Common myeloid progenitor, CD34-positive (primary cell): Measurements from ENCODE around the gene CACNG8.

ENCODE experiments used
- CTCF ChIA-PET: fragments of 350-600 bp; sonication (Branson Sonifier 250); formaldehyde crosslinking; loops from one replicate; lab custom pipeline; 2021; ENCODE audit warnings: antibody characterized with exemption; lab: Charles Lee
- POLR2A ChIA-PET: fragments of 350-600 bp; sonication (Branson Sonifier 250); formaldehyde crosslinking; loops from one replicate; lab custom pipeline; 2021; ENCODE audit warnings: antibody characterized with exemption; lab: Charles Lee
- DNase-seq, 3 donors: peaks; one replicate each; pipeline versions ENCODE4 v3.0.0 to v3.0.0-alpha.2; 2013
- H3K27ac ChIP-seq, 2 experiments: 1 replicate in 1 of 2; 2 replicates in 1 of 2; pipeline ENCODE4 v1.7.0; 2013; ENCODE audit warnings: inconsistent platforms in 2 of 2, low read length in 2 of 2, mild to moderate bottlenecking in 2 of 2, low read depth in 1 of 2, moderate library complexity in 1 of 2; ENCODE audit not compliant: severe bottlenecking in 2 of 2, insufficient read depth in 1 of 2, poor library complexity in 1 of 2
- H3K27me3 ChIP-seq, 5 experiments: replicated peaks in 2 of 5; 1 replicate in 3 of 5; 2 replicates in 2 of 5; pipeline versions ENCODE4 v1.6.1 to v1.7.0; 2013; ENCODE audit warnings: low read length in 4 of 5, mild to moderate bottlenecking in 2 of 5, moderate library complexity in 2 of 5, inconsistent platforms in 1 of 5; ENCODE audit not compliant: insufficient read depth in 5 of 5, control insufficient read depth in 4 of 5
- H3K36me3 ChIP-seq, 4 experiments: 1 replicate in 2 of 4; 2 replicates in 2 of 4; pipeline versions ENCODE4 v1.6.1 to v1.7.0; 2013; ENCODE audit warnings: low read length in 3 of 4, control low read depth in 1 of 4, mild to moderate bottlenecking in 1 of 4; ENCODE audit not compliant: control insufficient read depth in 4 of 4, insufficient read depth in 4 of 4
- H3K4me1 ChIP-seq, 4 experiments: 1 replicate in 3 of 4; 2 replicates in 1 of 4; pipeline versions ENCODE4 v1.6.1 to v1.7.1; 2013; ENCODE audit warnings: low read length in 3 of 4, mild to moderate bottlenecking in 3 of 4, control low read depth in 1 of 4, inconsistent platforms in 1 of 4, moderate library complexity in 1 of 4; ENCODE audit not compliant: control insufficient read depth in 4 of 4, insufficient read depth in 4 of 4; ENCODE audit errors: control extremely low read depth in 1 of 4
- H3K4me3 ChIP-seq, 7 experiments: 1 replicate in 4 of 7; 2 replicates in 3 of 7; pipeline versions ENCODE4 v1.5.1 to v1.7.0; 2013; ENCODE audit warnings: mild to moderate bottlenecking in 7 of 7, low read length in 6 of 7, moderate library complexity in 6 of 7, inconsistent platforms in 2 of 7, low read depth in 2 of 7, control low read depth in 1 of 7; ENCODE audit not compliant: insufficient read depth in 4 of 7, control insufficient read depth in 1 of 7; ENCODE audit errors: extremely low read depth in 1 of 7
- H3K9me3 ChIP-seq, 5 experiments: 1 replicate in 4 of 5; 2 replicates in 1 of 5; pipeline versions ENCODE4 v1.6.1 to v1.7.1; 2013; ENCODE audit warnings: low read length in 4 of 5, mild to moderate bottlenecking in 2 of 5, inconsistent platforms in 1 of 5, low read depth in 1 of 5, moderate library complexity in 1 of 5; ENCODE audit not compliant: control insufficient read depth in 4 of 5, insufficient read depth in 2 of 5; ENCODE audit errors: control extremely low read depth in 1 of 5
- WGBS: methylation state at CpG from one replicate; pipeline ENCODE4 v1.1.5; 2013; ENCODE audit not compliant: insufficient coverage; 5-methylcytosine and 5-hydroxymethylcytosine counted together

Gene CACNG8

GRCh38 chr19:53977991-53978731 is 15.4 kb downstream of the CACNG8 start:
- peak overlapping the region in 5 of 7 experiments; percentile 11 to 77 (median 61) for H3K4me3 ChIP-seq
- H3K4me1 ChIP-seq, result peaks cover 0 to 30% (median 22%) of the 10 kb centered on the region in 4 experiments

GRCh38 chr19:53978975-53979801 is 16.5 kb downstream of the CACNG8 start:
- DNase-seq, result no peak
- ChIA-PET CTCF (no interaction called here), POLR2A (no interaction called here)
- Histone ChIP-seq H3K4me1 (peaks cover 0 to 31% (median 22%) of the 10 kb centered on the region in 4 experiments), H3K4me3 (peak overlapping the region in 4 of 7 experiments; percentile 32 to 64 (median 57)), H3K27ac (no peak overlapping the region), H3K27me3 (peaks cover 6 to 63% (median 30%) of the 10 kb centered on the region in 5 experiments), H3K9me3 (peaks cover 0 to 7% (median 4%) of the 10 kb centered on the region in 5 experiments), H3K36me3 (no peaks in the 10 kb centered on the region)
- 4% methylated on average over 19 of the region's 19 CpGs for WGBS

More at GRCh38 chr19:53977991-53978731, 15.4 kb downstream of the CACNG8 start:
- Histone ChIP-seq H3K9me3 (peaks cover 0 to 7% (median 4%) of the 10 kb centered on the region in 5 experiments), H3K27me3 (peaks cover 8 to 54% (median 24%) of the 10 kb centered on the region in 5 experiments), H3K27ac (no peak overlapping the region), H3K36me3 (no peaks in the 10 kb centered on the region)
- CTCF ChIA-PET, result no interaction called here
- POLR2A ChIA-PET, result no interaction called here
- peak; percentile 81 to 84 (median 82) for DNase-seq
- WGBS, result 7% methylated on average over 43 of the region's 54 CpGs

GRCh38 chr19:53980539-53981375 is 18.0 kb downstream of the CACNG8 start:
- H3K4me1 ChIP-seq, result peaks cover 0 to 31% (median 22%) of the 10 kb centered on the region in 4 experiments
- 55% methylated on average over 20 of the region's 20 CpGs for WGBS
- peaks cover 5 to 61% (median 35%) of the 10 kb centered on the region in 5 experiments for H3K27me3 ChIP-seq
- peak overlapping the region in 4 of 7 experiments; percentile 32 to 64 (median 57) for H3K4me3 ChIP-seq
- ChIA-PET CTCF (interaction anchor here (1.1 to 1.6 kb wide), 2 partner anchors 44 to 172 kb away, joined by 3 to 5 read pairs; no protein-coding TSS in a partner anchor), POLR2A (no interaction called here)
- DNase-seq, result peak in 1 of 3 donors; percentile 15
- H3K36me3 ChIP-seq, result no peaks in the 10 kb centered on the region
- H3K9me3 ChIP-seq, result peaks cover 0 to 7% (median 4%) of the 10 kb centered on the region in 5 experiments
- H3K27ac ChIP-seq, result no peak overlapping the region

- WGBS, result 93% methylated on average over 9 of the region's 13 CpGs
- peaks cover 0 to 7% (median 4%) of the 10 kb centered on the region in 5 experiments for H3K9me3 ChIP-seq
- peaks cover 5 to 61% (median 35%) of the 10 kb centered on the region in 5 experiments for H3K27me3 ChIP-seq
- CTCF ChIA-PET, result interaction anchor here (1.6 kb wide), 1 partner anchor 44 kb away, joined by 5 read pairs; no protein-coding TSS in a partner anchor
- POLR2A ChIA-PET, result no interaction called here
- no peak overlapping the region for H3K27ac ChIP-seq
- peaks cover 0 to 31% (median 22%) of the 10 kb centered on the region in 4 experiments for H3K4me1 ChIP-seq
- H3K4me3 ChIP-seq, result no peak overlapping the region
- H3K36me3 ChIP-seq, result no peaks in the 10 kb centered on the region
- DNase-seq, result no peak
Measured at GRCh38 chr19:53981376-53981951, 18.7 kb downstream of the CACNG8 start.

- 7% methylated on average over 51 of the region's 62 CpGs for WGBS
- peaks cover 5 to 63% (median 35%) of the 10 kb centered on the region in 5 experiments for H3K27me3 ChIP-seq
- H3K9me3 ChIP-seq, result peaks cover 0 to 7% (median 4%) of the 10 kb centered on the region in 5 experiments
- peaks cover 0 to 31% (median 22%) of the 10 kb centered on the region in 4 experiments for H3K4me1 ChIP-seq
- no peaks in the 10 kb centered on the region for H3K36me3 ChIP-seq
- DNase-seq, result peak in 2 of 3 donors; percentile 21 to 37
- no peak overlapping the region for H3K27ac ChIP-seq
- H3K4me3 ChIP-seq, result peak overlapping the region in 3 of 7 experiments; percentile 32 to 61 (median 36)
- ChIA-PET CTCF (interaction anchor here (1.6 kb wide), 1 partner anchor 43 kb away, joined by 5 read pairs; no protein-coding TSS in a partner anchor), POLR2A (no interaction called here)
Measured at GRCh38 chr19:53982001-53982451, 19.3 kb downstream of the CACNG8 start.

GRCh38 chr19:53982611-53983010 is 19.9 kb downstream of the CACNG8 start:
- Histone ChIP-seq H3K27ac (no peak overlapping the region), H3K36me3 (no peaks in the 10 kb centered on the region), H3K4me1 (peaks cover 0 to 30% (median 21%) of the 10 kb centered on the region in 4 experiments), H3K4me3 (peak overlapping the region in 1 of 7 experiments; percentile 43), H3K27me3 (peaks cover 5 to 62% (median 34%) of the 10 kb centered on the region in 5 experiments), H3K9me3 (peaks cover 0 to 6% (median 4%) of the 10 kb centered on the region in 5 experiments)
- ChIA-PET CTCF (no interaction called here), POLR2A (no interaction called here)
- peak; percentile 52 to 75 (median 62) for DNase-seq
- WGBS, result 0% methylated on average over 17 of the region's 61 CpGs
